ENCODE measurements around the gene XKR8. TPM values are rescaled to one million over a fixed set of nuclear protein-coding genes. Genes with fewer than 3 reads are reported as not detected.

XKR8 gene
- 0.96 and 2.3 TPM in 2 replicates for total RNA-seq (2014; rRNA removed; shearing (Covaris generic))

GRCh38 chr1:27959792-27960603, at the start of gene XKR8:
Gene XKR8 (plus strand): TSS chr1:27959973. CDS start chr1:27960070, 97 bp downstream.
- DNase-seq (ENCODE audit: low spot score) = peak; percentile 8

- DNase-seq (ENCODE audit: low spot score) = no peak
Observed at GRCh38 chr1:27912429-27912828, 47.3 kb upstream of the XKR8 start.

GRCh38 chr1:27915082-27915575, 44.6 kb upstream of the XKR8 start:
- DNase-seq (ENCODE audit: low spot score) = no peak

GRCh38 chr1:27922272-27922671, 37.5 kb upstream of the XKR8 start:
- no peak for DNase-seq (ENCODE audit: low spot score)

- DNase-seq (ENCODE audit: low spot score) = no peak
Observed at GRCh38 chr1:27928216-27928954, 31.4 kb upstream of the XKR8 start.

- no peak for DNase-seq (ENCODE audit: low spot score)
Observed at GRCh38 chr1:27931184-27931583, 28.6 kb upstream of the XKR8 start.

- no peak for DNase-seq (ENCODE audit: low spot score)
Observed at GRCh38 chr1:27931759-27932158, 28.0 kb upstream of the XKR8 start.

GRCh38 chr1:27934818-27935549, 24.8 kb upstream of the XKR8 start, which contains the start of gene SMPDL3B:
Gene SMPDL3B (plus strand): TSS chr1:27935000. CDS start chr1:27935184, 184 bp downstream.
- DNase-seq (ENCODE audit: low spot score) = peak; percentile 13

- no peak for DNase-seq (ENCODE audit: low spot score)
Observed at GRCh38 chr1:27935721-27936120, 24.1 kb upstream of the XKR8 start.

- no peak for DNase-seq (ENCODE audit: low spot score)
Observed at GRCh38 chr1:27936370-27936769, 23.4 kb upstream of the XKR8 start.

- no peak for DNase-seq (ENCODE audit: low spot score)
Observed at GRCh38 chr1:27937524-27937836, 22.3 kb upstream of the XKR8 start.

- no peak for DNase-seq (ENCODE audit: low spot score)
Observed at GRCh38 chr1:27938488-27938887, 21.3 kb upstream of the XKR8 start.

GRCh38 chr1:27940297-27940696, 19.5 kb upstream of the XKR8 start:
- DNase-seq (ENCODE audit: low spot score) = no peak

GRCh38 chr1:27940870-27941560, 18.8 kb upstream of the XKR8 start:
- DNase-seq (ENCODE audit: low spot score) = no peak

GRCh38 chr1:27941671-27942540, 17.9 kb upstream of the XKR8 start:
- no peak for DNase-seq (ENCODE audit: low spot score)

GRCh38 chr1:27945020-27945419, 14.8 kb upstream of the XKR8 start:
- DNase-seq (ENCODE audit: low spot score) = no peak

- DNase-seq (ENCODE audit: low spot score) = no peak
Observed at GRCh38 chr1:27949027-27949426, 10.7 kb upstream of the XKR8 start.

- no peak for DNase-seq (ENCODE audit: low spot score)
Observed at GRCh38 chr1:27951396-27951795, 8.4 kb upstream of the XKR8 start.

GRCh38 chr1:27952147-27952546, 7.6 kb upstream of the XKR8 start:
- no peak for DNase-seq (ENCODE audit: low spot score)

- no peak for DNase-seq (ENCODE audit: low spot score)
Observed at GRCh38 chr1:27954186-27954585, 5.6 kb upstream of the XKR8 start.

GRCh38 chr1:27955076-27955475, 4.7 kb upstream of the XKR8 start:
- DNase-seq (ENCODE audit: low spot score) = no peak
